IMR-90 (cell line): ENCODE measurements around the gene SLC23A1.

Source experiments
- CTCF ChIP-seq: conservative IDR thresholded peaks from 2 replicates; pipeline ENCODE4 v1.5.1; 2012; ENCODE audit warnings: mild to moderate bottlenecking, low read depth, low read length, improper control_type of control experiment
- MAFK ChIP-seq: IDR thresholded peaks from 2 replicates; pipeline ENCODE4 v1.6.1; 2012; ENCODE audit warnings: low read depth, low read length, improper control_type of control experiment
- POLR2A ChIP-seq: IDR thresholded peaks from 2 replicates; pipeline ENCODE4 v1.6.1; 2012; ENCODE audit warnings: mild to moderate bottlenecking, low read depth, low read length
- RAD21 ChIP-seq: IDR thresholded peaks from 2 replicates; pipeline ENCODE4 v1.6.1; 2012; ENCODE audit warnings: low read length, improper control_type of control experiment
- RFX5 ChIP-seq: IDR thresholded peaks from 2 replicates; pipeline ENCODE4 v1.8.0; 2012; ENCODE audit warnings: low read depth, mild to moderate bottlenecking, low read length, moderate library complexity
- SMC3 ChIP-seq: fragments of 150-350 bp; IDR thresholded peaks from 2 replicates; pipeline ENCODE4 v1.6.1; 2016; ENCODE audit warnings: low read depth, mild to moderate bottlenecking, antibody characterized with exemption, low read length, moderate library complexity
- USF2 ChIP-seq: fragments of 150-350 bp; IDR thresholded peaks from 2 replicates; pipeline ENCODE4 v1.6.1; 2017; ENCODE audit warnings: mild to moderate bottlenecking, antibody characterized with exemption, low read length, low read depth

GRCh38 chr5:139361835-139362429 is 21.2 kb downstream of the SLC23A1 start:
- TF ChIP-seq POLR2A (no peak), CTCF (no peak), RAD21 (no peak), USF2 (no peak), SMC3 (no peak), MAFK (no peak), RFX5 (no peak)
